H1 (cell line): ENCODE results near the gene ALLC. TPM values are rescaled to one million over a fixed set of nuclear protein-coding genes. Genes with fewer than 3 reads are reported as not detected.

ENCODE experiments used
- CTCF ChIA-PET: fragments of 300-600 bp; sonication (Branson Sonifier 250); formaldehyde crosslinking; loops from one replicate; lab custom pipeline; 2021; ENCODE audit not compliant: partially characterized antibody; lab: Charles Lee
- POLR2A ChIA-PET: fragments of 300-600 bp; sonication (Branson Sonifier 250); formaldehyde crosslinking; loops from one replicate; lab custom pipeline; 2021; ENCODE audit warnings: inconsistent platforms; ENCODE audit not compliant: partially characterized antibody; lab: Charles Lee
- DNase-seq, 2 experiments: peaks; one replicate each; pipeline versions ENCODE4 v3.0.0 to v3.0.0-alpha.2; 2010 to 2022; ENCODE audit warnings: low spot score in 2 of 2, low read depth in 1 of 2, mixed read lengths in 1 of 2
- FAIRE-seq: peaks from 2 replicates; lab custom pipeline; 2011; peaks lifted over from hg19 to GRCh38; lab: Jason Lieb, UNC
- H2AFZ ChIP-seq: 2 replicates; pipeline ENCODE4 v1.8.1; 2012; ENCODE audit warnings: low read length, inconsistent platforms
- H2AK5ac ChIP-seq: 2 replicates; pipeline ENCODE4 v1.6.1; 2013; ENCODE audit warnings: low read depth, low read length
- H2BK120ac ChIP-seq: replicated peaks from 2 replicates; pipeline ENCODE3; 2013; ENCODE audit warnings: low read depth, low read length, inconsistent platforms
- H2BK12ac ChIP-seq: 2 replicates; pipeline ENCODE4 v1.6.1; 2013; ENCODE audit warnings: low read depth, low read length
- H2BK15ac ChIP-seq: 2 replicates; pipeline ENCODE4 v1.6.1; 2013; ENCODE audit warnings: low read length
- H2BK20ac ChIP-seq: 2 replicates; pipeline ENCODE4 v1.6.1; 2013; ENCODE audit warnings: low read length
- H2BK5ac ChIP-seq: 2 replicates; pipeline ENCODE4 v1.6.1; 2013; ENCODE audit warnings: low read depth, low read length
- H3K14ac ChIP-seq: 2 replicates; pipeline ENCODE4 v1.6.1; 2013; ENCODE audit warnings: inconsistent platforms; ENCODE audit not compliant: insufficient read length
- H3K18ac ChIP-seq: 2 replicates; pipeline ENCODE4 v1.6.1; 2013; ENCODE audit warnings: low read length; ENCODE audit errors: extremely low read depth
- H3K23ac ChIP-seq: 2 replicates; pipeline ENCODE4 v1.6.1; 2013; ENCODE audit warnings: inconsistent platforms; ENCODE audit not compliant: insufficient read length
- H3K23me2 ChIP-seq: 2 replicates; pipeline ENCODE4 v1.6.1; 2013; ENCODE audit warnings: low read depth, low read length
- H3K27ac ChIP-seq: 2 replicates; pipeline ENCODE4 v1.6.1; 2011; ENCODE audit warnings: low read depth, low read length, inconsistent platforms
- H3K27me3 ChIP-seq, 4 experiments: replicated peaks in 1 of 4; 1 replicate in 1 of 4; 2 replicates in 3 of 4; pipeline versions ENCODE4 v1.6.1 to v1.8.1; 2011 to 2013; ENCODE audit warnings: low read length in 3 of 4, mild to moderate bottlenecking in 3 of 4, inconsistent platforms in 2 of 4, mixed read lengths in 2 of 4, moderate library complexity in 1 of 4; ENCODE audit not compliant: control insufficient read depth in 3 of 4, insufficient read depth in 3 of 4; ENCODE audit errors: extremely low read depth in 1 of 4
- H3K36me3 ChIP-seq, 4 experiments: 2 replicates each; pipeline versions ENCODE4 v1.6.1 to v1.8.1; 2011 to 2013; ENCODE audit warnings: mild to moderate bottlenecking in 4 of 4, low read length in 3 of 4, moderate library complexity in 2 of 4, control low read depth in 1 of 4, inconsistent platforms in 1 of 4; ENCODE audit not compliant: insufficient read depth in 4 of 4, control insufficient read depth in 2 of 4
- H3K4ac ChIP-seq: replicated peaks from 2 replicates; pipeline ENCODE3; 2013; ENCODE audit warnings: low read length, low read depth, mixed read lengths, inconsistent platforms; ENCODE audit not compliant: insufficient read length
- H3K4me1 ChIP-seq, 4 experiments: replicated peaks in 1 of 4; 1 replicate in 1 of 4; 2 replicates in 3 of 4; pipeline versions ENCODE4 v1.6.1 to v1.8.1; 2011 to 2013; ENCODE audit warnings: low read length in 3 of 4, inconsistent platforms in 2 of 4, mixed read lengths in 1 of 4; ENCODE audit not compliant: insufficient read depth in 4 of 4, control insufficient read depth in 3 of 4
- H3K4me2 ChIP-seq, 2 experiments: 2 replicates each; pipeline versions ENCODE4 v1.6.1 to v1.8.1; 2011 to 2013; ENCODE audit warnings: low read depth in 2 of 2, low read length in 2 of 2, control low read depth in 1 of 2, inconsistent platforms in 1 of 2, mild to moderate bottlenecking in 1 of 2; ENCODE audit not compliant: insufficient read depth in 1 of 2
- H3K4me3 ChIP-seq, 4 experiments: fragments of 200-600, 300-600 bp in 1 of 4; sonication (generic), shearing (Covaris generic), sonication (Bioruptor Twin) in 1 of 4; 2 replicates each; pipeline versions ENCODE4 v1.5.1 to v1.8.1; 2011 to 2016; ENCODE audit warnings: low read length in 4 of 4, low read depth in 3 of 4, control low read depth in 2 of 4, inconsistent platforms in 2 of 4, mild to moderate bottlenecking in 2 of 4, mixed read lengths in 1 of 4, moderate library complexity in 1 of 4; ENCODE audit not compliant: insufficient read depth in 2 of 4; ENCODE audit errors: extremely low read depth in 1 of 4
- H3K56ac ChIP-seq: replicated peaks from 2 replicates; pipeline ENCODE3; 2013; ENCODE audit warnings: low read depth, mild to moderate bottlenecking, mixed read lengths, low read length, inconsistent platforms; ENCODE audit not compliant: insufficient read length
- H3K79me1 ChIP-seq: 2 replicates; pipeline ENCODE4 v1.6.1; 2013; ENCODE audit warnings: low read depth, low read length, control low read depth
- H3K79me2 ChIP-seq, 2 experiments: 2 replicates each; pipeline versions ENCODE4 v1.6.1 to v1.8.1; 2012 to 2013; ENCODE audit warnings: low read length in 2 of 2, mild to moderate bottlenecking in 2 of 2, inconsistent platforms in 1 of 2; ENCODE audit not compliant: insufficient read depth in 2 of 2, control insufficient read depth in 1 of 2
- H3K9ac ChIP-seq, 4 experiments: replicated peaks in 1 of 4; 1 replicate in 1 of 4; 2 replicates in 3 of 4; pipeline versions ENCODE4 v1.6.1 to v1.8.1; 2011 to 2013; ENCODE audit warnings: low read depth in 3 of 4, low read length in 3 of 4, control low read depth in 2 of 4, mild to moderate bottlenecking in 2 of 4, moderate library complexity in 2 of 4, inconsistent platforms in 1 of 4; ENCODE audit errors: extremely low read depth in 1 of 4
- H3K9me3 ChIP-seq, 2 experiments: 2 replicates each; pipeline versions ENCODE4 v1.6.1 to v1.8.1; 2012 to 2013; ENCODE audit warnings: mild to moderate bottlenecking in 2 of 2, moderate library complexity in 2 of 2, control low read depth in 1 of 2, inconsistent platforms in 1 of 2, low read depth in 1 of 2, low read length in 1 of 2, mixed read lengths in 1 of 2; ENCODE audit not compliant: insufficient read depth in 2 of 2
- H4K20me1 ChIP-seq, 2 experiments: replicated peaks in 1 of 2; 2 replicates each; pipeline versions ENCODE3 to v1.8.1; 2011 to 2013; ENCODE audit warnings: inconsistent platforms in 2 of 2, low read length in 2 of 2, mild to moderate bottlenecking in 1 of 2; ENCODE audit not compliant: insufficient read depth in 2 of 2, control insufficient read depth in 1 of 2
- H4K5ac ChIP-seq: 2 replicates; pipeline ENCODE4 v1.6.1; 2013; ENCODE audit warnings: low read length, low read depth, mixed read lengths, inconsistent platforms; ENCODE audit not compliant: insufficient read length
- H4K8ac ChIP-seq: 2 replicates; pipeline ENCODE4 v1.8.0; 2013; ENCODE audit warnings: mild to moderate bottlenecking, moderate library complexity, low read length, inconsistent platforms; ENCODE audit not compliant: insufficient read depth; ENCODE audit errors: extremely low read depth
- H4K91ac ChIP-seq: replicated peaks from 2 replicates; pipeline ENCODE3; 2013; ENCODE audit warnings: low read length, mixed read lengths, inconsistent platforms; ENCODE audit not compliant: insufficient read length
- ATF3 ChIP-seq: IDR thresholded peaks from 2 replicates; pipeline ENCODE4 v1.6.1; 2011; ENCODE audit warnings: low read depth, mild to moderate bottlenecking, low read length; ENCODE audit not compliant: insufficient read depth
- CBX5 ChIP-seq: fragments of 300-800, 300-1000 bp; sonication (generic); IDR thresholded peaks from 2 replicates; pipeline ENCODE4 v1.7.1; 2016; ENCODE audit warnings: antibody characterized with exemption, low read length, low read depth
- CBX8 ChIP-seq: fragments of 300-800, 300-1000 bp; sonication (generic); IDR thresholded peaks from 2 replicates; pipeline ENCODE4 v1.7.1; 2016; ENCODE audit warnings: low read depth, low read length, borderline replicate concordance
- CEBPB ChIP-seq: IDR thresholded peaks from 2 replicates; pipeline ENCODE4 v1.6.1; 2012; ENCODE audit warnings: low read depth, low read length
- CHD2 ChIP-seq: IDR thresholded peaks from 2 replicates; pipeline ENCODE4 v1.6.1; 2012; ENCODE audit warnings: low read length, improper control_type of control experiment
- JUND ChIP-seq: IDR thresholded peaks from 2 replicates; pipeline ENCODE4 v1.6.1; 2011; ENCODE audit warnings: mild to moderate bottlenecking, improper control_type of control experiment, low read length
- POLR2AphosphoS5 ChIP-seq: IDR thresholded peaks from 2 replicates; pipeline ENCODE4 v1.6.1; 2011; ENCODE audit warnings: low read depth, low read length
- POU5F1 ChIP-seq: IDR thresholded peaks from 2 replicates; pipeline ENCODE4 v1.6.1; 2011; ENCODE audit warnings: low read depth, mild to moderate bottlenecking, low read length, moderate library complexity
- RBBP5 ChIP-seq: IDR thresholded peaks from 2 replicates; pipeline ENCODE4 v1.7.1; 2012; ENCODE audit warnings: low read depth, mild to moderate bottlenecking, inconsistent platforms, low read length, moderate library complexity, borderline replicate concordance
- RFX5 ChIP-seq: IDR thresholded peaks from 2 replicates; pipeline ENCODE4 v1.6.1; 2011; ENCODE audit warnings: low read depth, low read length, improper control_type of control experiment, borderline replicate concordance
- SAP30 ChIP-seq: fragments of 300-600 bp; sonication (generic); IDR thresholded peaks from 2 replicates; pipeline ENCODE4 v1.7.1; 2012; ENCODE audit warnings: low read length, moderate library complexity, mild to moderate bottlenecking, inconsistent platforms; ENCODE audit not compliant: insufficient read depth, insufficient replicate concordance
- SP1 ChIP-seq: IDR thresholded peaks from 2 replicates; pipeline ENCODE4 v1.6.1; 2011; ENCODE audit warnings: low read depth, low read length
- WGBS, 2 experiments: shearing (Covaris generic) in 1 of 2; methylation state at CpG; one replicate each; pipeline versions ENCODE4 v1.1.6 to v1.1.7; 2013 to 2015; ENCODE audit warnings: low lambda C conversion rate in 2 of 2, mixed read lengths in 2 of 2, inconsistent platforms in 1 of 2, low coverage in 1 of 2, missing lambda C conversion rate in 1 of 2; ENCODE audit not compliant: insufficient replicate concordance in 2 of 2, insufficient coverage in 1 of 2, insufficient read length in 1 of 2; ENCODE audit errors: extremely low coverage in 1 of 2, missing lambda C conversion rate in 1 of 2; 5-methylcytosine and 5-hydroxymethylcytosine counted together
- polyA plus RNA-seq, 7 experiments: library from polyadenylated mRNA; depleted of rRNA in 3 of 7; stranded (reverse) in 5 of 7; unstranded in 2 of 7; fragments of >200 nt in 5 of 7; fragments of 200-250 nt in 2 of 7; gene quantifications; 1 replicate in 5 of 7; 2 replicates in 1 of 7; 4 replicates in 1 of 7; pipeline versions ENCODE4 v1.2.1 to v1.2.3, GENCODE V29; 2011 to 2013; ENCODE audit warnings: missing spikeins in 2 of 7, mixed read lengths in 2 of 7
- total RNA-seq: library from RNA; stranded (reverse); fragmentation: NEBNext Ultra II Directional; extraction: Animal tissue kit (Norgen Biotek cat#: 25700); gene quantifications from 2 replicates; pipeline ENCODE4 v1.2.1, GENCODE V29; 2021

The ALLC gene
- total and polyA plus RNA-seq, 2 of the 8 experiments (the other 6 are each of a cell fraction or from before 2014, with no cell fraction given): not detected

- POLR2A ChIA-PET: interaction anchor here (0.8 to 1.5 kb wide), 2 partner anchors 80 to 98 kb away, joined by 3 to 5 read pairs; partner anchors contain the start of gene RNASEH1
- DNase-seq (no peak), FAIRE-seq (no peak)
- H4K91ac ChIP-seq: no peak overlapping the region
- H4K8ac ChIP-seq: no peak overlapping the region; the same call in 1 of the 2 replicates
- H3K4me2 ChIP-seq: no peak overlapping the region
- WGBS, 2 experiments: 94% methylated on average over 28 of the region's 28 CpGs; no CpG with 5 or more reads in 1 of the 2 experiments
- no peak overlapping the region for H4K5ac ChIP-seq
- peaks cover 0 to 2% (median 0%) of the 10 kb centered on the region in 4 experiments; a peak in 1 of 7 replicates for H3K27me3 ChIP-seq
- no peaks in the 10 kb centered on the region; a peak in 1 of 4 replicates for H3K9me3 ChIP-seq
- no peak overlapping the region for H3K4ac ChIP-seq
- H3K27ac ChIP-seq: no peak overlapping the region
- H3K23me2 ChIP-seq: peaks cover 7% of the 10 kb centered on the region; the same call in 1 of the 2 replicates
- no peak overlapping the region for H2BK20ac ChIP-seq
- H3K14ac ChIP-seq: no peak overlapping the region
- no peak overlapping the region for H2BK120ac ChIP-seq
- no peak overlapping the region for H3K4me3 ChIP-seq
- peak overlapping the region; percentile 28; the same call in 1 of the 2 replicates for H2BK12ac ChIP-seq
- CTCF ChIA-PET: interaction anchor here (0.5 to 2.3 kb wide), 9 partner anchors 9 to 192 kb away, joined by 3 to 8 read pairs (median 3); no protein-coding TSS in a partner anchor
- H3K23ac ChIP-seq: no peak overlapping the region
- H2AFZ ChIP-seq: no peak overlapping the region
- H3K36me3 ChIP-seq: no peaks in the 10 kb centered on the region
- no peak overlapping the region for H3K18ac ChIP-seq
- H3K56ac ChIP-seq: no peak overlapping the region
- no peak overlapping the region for H3K9ac ChIP-seq
- no peaks in the 10 kb centered on the region for H3K79me1 ChIP-seq
- H2BK15ac ChIP-seq: no peak overlapping the region
- H3K4me1 ChIP-seq: peaks cover 5 to 25% (median 15%) of the 10 kb centered on the region in 4 experiments
- no peaks in the 10 kb centered on the region for H3K79me2 ChIP-seq
- H4K20me1 ChIP-seq: no peaks in the 10 kb centered on the region
- no peak overlapping the region for H2AK5ac ChIP-seq
- H2BK5ac ChIP-seq: no peak overlapping the region
- no peak for TF ChIP-seq RFX5
- no peak for TF ChIP-seq RBBP5
- no peak for TF ChIP-seq CEBPB
- no peak for TF ChIP-seq POLR2AphosphoS5
- no peak for TF ChIP-seq POU5F1
- no peak for TF ChIP-seq JUND
- no peak for TF ChIP-seq CBX5
- TF ChIP-seq SAP30: no peak
- no peak for TF ChIP-seq ATF3
- no peak for TF ChIP-seq CBX8
- TF ChIP-seq SP1: no peak
- TF ChIP-seq CHD2: no peak
These were observed 1.9 kb upstream of the ALLC start for GRCh38 chr2:3655871-3656761.
